ENCODE measurements around the gene SOAT2. TPM values are rescaled to one million over a fixed set of nuclear protein-coding genes. Genes with fewer than 3 reads are reported as not detected.
A peak's percentile ranks its signal among the peaks of the same experiment; 100 is the strongest.

SOAT2 gene
- total RNA-seq, 1 donor from 2014 or later, result not detected

- Mint-ChIP-seq H3K4me3 (ENCODE audit: unreplicated experiment) (no peak overlapping the region), H3K27me3 (ENCODE audit: unreplicated experiment) (peaks cover 10% of the 10 kb centered on the region), H3K4me1 (ENCODE audit: unreplicated experiment) (peaks cover 12% of the 10 kb centered on the region), H3K27ac (ENCODE audit: unreplicated experiment) (no peak overlapping the region), H3K36me3 (ENCODE audit: low read depth, unreplicated experiment) (no peaks in the 10 kb centered on the region), H3K9me3 (ENCODE audit: unreplicated experiment) (peaks cover 4% of the 10 kb centered on the region)
- DNase-seq (ENCODE audit: low spot score), result no peak
- no peak for TF ChIP-seq CTCF (IDR thresholded peaks at IDR 0.05; ENCODE audit: unreplicated experiment)
These were observed 21.1 kb downstream of the SOAT2 start for GRCh38 chr12:53124352-53124723.

- no peak for DNase-seq (ENCODE audit: low spot score)
- peak overlapping the region; percentile 38 for H3K27ac Mint-ChIP-seq (ENCODE audit: unreplicated experiment)
- peaks cover 4% of the 10 kb centered on the region for H3K9me3 Mint-ChIP-seq (ENCODE audit: unreplicated experiment)
- peaks cover 13% of the 10 kb centered on the region for H3K27me3 Mint-ChIP-seq (ENCODE audit: unreplicated experiment)
- TF ChIP-seq CTCF (IDR thresholded peaks at IDR 0.05; ENCODE audit: unreplicated experiment), result no peak
- H3K4me3 Mint-ChIP-seq (ENCODE audit: unreplicated experiment), result no peak overlapping the region
- no peaks in the 10 kb centered on the region for H3K36me3 Mint-ChIP-seq (ENCODE audit: low read depth, unreplicated experiment)
- peaks cover 20% of the 10 kb centered on the region for H3K4me1 Mint-ChIP-seq (ENCODE audit: unreplicated experiment)
These were observed 23.9 kb downstream of the SOAT2 start for GRCh38 chr12:53127169-53127568.

- TF ChIP-seq CTCF (IDR thresholded peaks at IDR 0.05; ENCODE audit: unreplicated experiment), result no peak
- DNase-seq (ENCODE audit: low spot score), result no peak
- Mint-ChIP-seq H3K27ac (ENCODE audit: unreplicated experiment) (no peak overlapping the region), H3K4me3 (ENCODE audit: unreplicated experiment) (no peak overlapping the region), H3K9me3 (ENCODE audit: unreplicated experiment) (peaks cover 4% of the 10 kb centered on the region), H3K4me1 (ENCODE audit: unreplicated experiment) (peaks cover 20% of the 10 kb centered on the region), H3K36me3 (ENCODE audit: low read depth, unreplicated experiment) (no peaks in the 10 kb centered on the region), H3K27me3 (ENCODE audit: unreplicated experiment) (peaks cover 10% of the 10 kb centered on the region)
These were observed 25.7 kb downstream of the SOAT2 start for GRCh38 chr12:53128780-53129569.

GRCh38 chr12:53131844-53132243 lies 28.6 kb downstream of the SOAT2 start:
- no peak for DNase-seq (ENCODE audit: low spot score)
- Mint-ChIP-seq H3K4me1 (ENCODE audit: unreplicated experiment) (peaks cover 20% of the 10 kb centered on the region), H3K36me3 (ENCODE audit: low read depth, unreplicated experiment) (no peaks in the 10 kb centered on the region), H3K27ac (ENCODE audit: unreplicated experiment) (no peak overlapping the region), H3K27me3 (ENCODE audit: unreplicated experiment) (peaks cover 7% of the 10 kb centered on the region), H3K9me3 (ENCODE audit: unreplicated experiment) (no peaks in the 10 kb centered on the region), H3K4me3 (ENCODE audit: unreplicated experiment) (no peak overlapping the region)
- TF ChIP-seq CTCF (IDR thresholded peaks at IDR 0.05; ENCODE audit: unreplicated experiment), result no peak

- Mint-ChIP-seq H3K4me3 (ENCODE audit: unreplicated experiment) (no peak overlapping the region), H3K9me3 (ENCODE audit: unreplicated experiment) (peaks cover 5% of the 10 kb centered on the region), H3K4me1 (ENCODE audit: unreplicated experiment) (peaks cover 14% of the 10 kb centered on the region), H3K27ac (ENCODE audit: unreplicated experiment) (no peak overlapping the region), H3K36me3 (ENCODE audit: low read depth, unreplicated experiment) (no peaks in the 10 kb centered on the region), H3K27me3 (ENCODE audit: unreplicated experiment) (peaks cover 7% of the 10 kb centered on the region)
- TF ChIP-seq CTCF (IDR thresholded peaks at IDR 0.05; ENCODE audit: unreplicated experiment), result no peak
- DNase-seq (ENCODE audit: low spot score), result no peak
These were observed 30.4 kb downstream of the SOAT2 start for GRCh38 chr12:53133722-53134121.

Measured in endothelial cell (in vitro differentiated cells).